Endodermal cell (in vitro differentiated cells): ENCODE measurements around the gene MECR. TPM values are rescaled to one million over a fixed set of nuclear protein-coding genes. Genes with fewer than 3 reads are reported as not detected.
A peak's percentile ranks its signal among the peaks of the same experiment; 100 is the strongest.

ENCODE experiments used
- DNase-seq: peaks from one replicate; pipeline ENCODE4 v3.0.0-alpha.2; 2017
- H3K27ac ChIP-seq: 2 replicates; pipeline ENCODE4 v1.5.1; 2013; ENCODE audit warnings: mild to moderate bottlenecking, low read depth, low read length, moderate library complexity
- H3K27me3 ChIP-seq: 2 replicates; pipeline ENCODE4 v1.6.1; 2013; ENCODE audit warnings: mild to moderate bottlenecking, low read length, moderate library complexity; ENCODE audit not compliant: insufficient read depth, control insufficient read depth, poor library complexity, severe bottlenecking
- H3K36me3 ChIP-seq: 2 replicates; pipeline ENCODE4 v1.7.0; 2013; ENCODE audit warnings: mild to moderate bottlenecking, low read length, moderate library complexity; ENCODE audit not compliant: control insufficient read depth, insufficient read depth
- H3K4me1 ChIP-seq: one replicate; pipeline ENCODE4 v1.7.0; 2013; ENCODE audit warnings: low read length; ENCODE audit not compliant: control insufficient read depth, insufficient read depth
- H3K4me3 ChIP-seq: 2 replicates; pipeline ENCODE4 v1.5.1; 2013; ENCODE audit warnings: mild to moderate bottlenecking, low read length, moderate library complexity
- H3K9ac ChIP-seq: 2 replicates; pipeline ENCODE4 v1.6.1; 2013; ENCODE audit warnings: mild to moderate bottlenecking, low read length, moderate library complexity; ENCODE audit not compliant: poor library complexity, severe bottlenecking; ENCODE audit errors: extremely low read depth
- H3K9me3 ChIP-seq: 2 replicates; pipeline ENCODE4 v1.6.1; 2013; ENCODE audit warnings: mild to moderate bottlenecking, low read length, moderate library complexity; ENCODE audit not compliant: control insufficient read depth
- H3K27ac Mint-ChIP-seq: 2 replicates; pipeline ENCODE4 v1.8.0; 2020; ENCODE audit warnings: mixed read lengths
- H3K27me3 Mint-ChIP-seq: 2 replicates; pipeline ENCODE4 v1.8.0; 2021; ENCODE audit warnings: mild to moderate bottlenecking, mixed read lengths; ENCODE audit not compliant: insufficient read depth
- H3K36me3 Mint-ChIP-seq: 2 replicates; pipeline ENCODE4 v1.8.0; 2020; ENCODE audit warnings: low read depth, mixed read lengths
- H3K4me1 Mint-ChIP-seq: 2 replicates; pipeline ENCODE4 v1.8.0; 2020; ENCODE audit warnings: mixed read lengths
- H3K4me3 Mint-ChIP-seq: 2 replicates; pipeline ENCODE4 v1.8.0; 2020; ENCODE audit warnings: mild to moderate bottlenecking, moderate library complexity, mixed read lengths
- H3K9me3 Mint-ChIP-seq: 2 replicates; pipeline ENCODE4 v1.8.0; 2020; ENCODE audit warnings: mild to moderate bottlenecking, mixed read lengths
- WGBS, 2 experiments: methylation state at CpG; one replicate each; pipeline versions ENCODE4 v1.1.5 to v1.1.7; 2013; ENCODE audit warnings: missing lambda C conversion rate in 2 of 2, mixed read lengths in 1 of 2; ENCODE audit not compliant: insufficient coverage in 1 of 2, insufficient read length in 1 of 2; 5-methylcytosine and 5-hydroxymethylcytosine counted together
- total RNA-seq, 2 donors: library from RNA; stranded (reverse); fragmentation: NEBNext Ultra II Directional in 1 of 2; extraction: Animal tissue kit (Norgen Biotek cat#: 25700) in 1 of 2; gene quantifications; 2 replicates in 1 of 2; 3 replicates in 1 of 2; pipeline ENCODE4 v1.2.1, GENCODE V29; 2021
- TF ChIP-seq, protein P1 (sequence below): fragments of 200-600 bp; sonication (generic); conservative IDR thresholded peaks from 2 replicates; pipeline ENCODE4 v1.5.0; 2021; ENCODE audit warnings: antibody characterized with exemption, mild to moderate bottlenecking

Gene MECR
- total RNA-seq, 2 donors from 2014 or later, result 33.3 to 38.2 TPM

DNA sequence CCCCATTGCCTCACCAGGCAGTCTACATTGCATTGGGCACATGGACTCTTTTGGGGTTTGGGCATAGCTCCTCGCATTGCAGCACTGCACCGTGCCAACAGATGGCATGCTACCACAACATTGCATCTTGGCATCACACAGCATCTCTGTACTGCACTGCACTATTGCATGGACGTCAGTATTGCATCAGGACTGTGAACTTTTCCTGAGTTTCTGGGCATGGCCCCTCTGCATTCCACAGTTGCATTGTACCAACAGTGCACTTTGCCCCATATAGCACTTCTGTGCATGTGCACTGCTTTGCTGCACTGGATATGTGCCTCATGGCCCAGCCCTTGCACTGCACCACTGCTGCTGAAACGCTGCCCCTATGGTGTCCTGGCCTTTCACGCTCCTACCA lies 15.1 kb upstream of the MECR start:
- H3K4me3 ChIP-seq, result no peak overlapping the region
- peaks cover 34% of the 10 kb centered on the region for H3K4me1 ChIP-seq
- DNase-seq, result peak; percentile 60
- Mint-ChIP-seq H3K4me3 (no peak overlapping the region), H3K4me1 (peaks cover 35% of the 10 kb centered on the region), H3K36me3 (no peaks in the 10 kb centered on the region), H3K27ac (no peak overlapping the region), H3K27me3 (no peaks in the 10 kb centered on the region), H3K9me3 (no peaks in the 10 kb centered on the region)
- no peak overlapping the region for H3K9ac ChIP-seq
- H3K9me3 ChIP-seq, result no peaks in the 10 kb centered on the region
- no peak overlapping the region for H3K27ac ChIP-seq
- H3K27me3 ChIP-seq, result no peaks in the 10 kb centered on the region
- WGBS, 2 experiments, result 90 to 93% methylated on average over 5 of the region's 5 CpGs
- TF ChIP-seq, protein P1, sequence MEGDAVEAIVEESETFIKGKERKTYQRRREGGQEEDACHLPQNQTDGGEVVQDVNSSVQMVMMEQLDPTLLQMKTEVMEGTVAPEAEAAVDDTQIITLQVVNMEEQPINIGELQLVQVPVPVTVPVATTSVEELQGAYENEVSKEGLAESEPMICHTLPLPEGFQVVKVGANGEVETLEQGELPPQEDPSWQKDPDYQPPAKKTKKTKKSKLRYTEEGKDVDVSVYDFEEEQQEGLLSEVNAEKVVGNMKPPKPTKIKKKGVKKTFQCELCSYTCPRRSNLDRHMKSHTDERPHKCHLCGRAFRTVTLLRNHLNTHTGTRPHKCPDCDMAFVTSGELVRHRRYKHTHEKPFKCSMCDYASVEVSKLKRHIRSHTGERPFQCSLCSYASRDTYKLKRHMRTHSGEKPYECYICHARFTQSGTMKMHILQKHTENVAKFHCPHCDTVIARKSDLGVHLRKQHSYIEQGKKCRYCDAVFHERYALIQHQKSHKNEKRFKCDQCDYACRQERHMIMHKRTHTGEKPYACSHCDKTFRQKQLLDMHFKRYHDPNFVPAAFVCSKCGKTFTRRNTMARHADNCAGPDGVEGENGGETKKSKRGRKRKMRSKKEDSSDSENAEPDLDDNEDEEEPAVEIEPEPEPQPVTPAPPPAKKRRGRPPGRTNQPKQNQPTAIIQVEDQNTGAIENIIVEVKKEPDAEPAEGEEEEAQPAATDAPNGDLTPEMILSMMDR, result peak; percentile 60
- no peaks in the 10 kb centered on the region for H3K36me3 ChIP-seq

DNA sequence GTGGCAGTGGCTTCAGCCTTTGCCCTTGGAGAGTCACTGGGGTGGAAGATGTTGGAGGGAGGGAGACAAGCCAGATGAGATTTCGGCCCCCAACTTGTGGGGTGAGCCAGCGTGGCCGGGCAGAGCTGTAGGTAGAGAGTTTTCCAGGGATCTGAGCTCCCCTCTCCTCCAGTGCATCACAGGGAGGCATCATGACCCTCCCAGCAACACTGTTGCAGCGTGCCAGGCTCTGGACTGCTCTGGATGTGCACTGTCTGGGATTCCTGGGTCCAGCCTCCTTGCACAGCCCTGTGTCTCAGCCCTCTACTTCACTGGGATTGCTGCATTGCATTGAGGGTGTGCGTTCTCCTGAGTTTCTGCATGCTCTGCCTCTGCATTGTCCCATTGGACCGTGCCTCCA lies 14.5 kb upstream of the MECR start:
- Mint-ChIP-seq H3K27me3 (peaks cover under 1% of the 10 kb centered on the region), H3K27ac (no peak overlapping the region), H3K9me3 (no peaks in the 10 kb centered on the region), H3K4me3 (no peak overlapping the region), H3K4me1 (peaks cover 31% of the 10 kb centered on the region), H3K36me3 (no peaks in the 10 kb centered on the region)
- Histone ChIP-seq H3K9me3 (no peaks in the 10 kb centered on the region), H3K9ac (no peak overlapping the region), H3K27me3 (no peaks in the 10 kb centered on the region), H3K4me1 (peaks cover 28% of the 10 kb centered on the region), H3K36me3 (no peaks in the 10 kb centered on the region), H3K27ac (no peak overlapping the region), H3K4me3 (no peak overlapping the region)
- no peak for DNase-seq
- TF ChIP-seq, protein P1, result no peak
- WGBS, 2 experiments, result 94 to 98% methylated on average over 5 to 6 of the region's 6 CpGs

DNA sequence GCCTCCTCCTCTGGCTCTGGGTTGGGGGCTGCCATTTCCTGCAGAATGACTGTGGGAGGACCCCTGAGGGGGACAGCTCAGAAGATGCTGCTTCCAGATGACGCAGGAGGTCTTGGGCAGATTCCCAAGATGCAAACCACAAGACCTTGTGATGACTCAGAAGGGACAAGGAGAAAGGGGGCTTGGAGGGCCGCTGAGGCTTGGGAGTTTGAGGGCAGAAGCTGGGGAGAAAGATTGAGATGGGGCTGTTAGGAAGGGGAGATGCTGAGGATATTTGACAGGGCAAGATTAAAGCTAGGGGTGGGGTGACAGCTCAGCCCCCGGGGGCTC lies 13.1 kb upstream of the MECR start:
- peaks cover 27% of the 10 kb centered on the region for H3K4me1 Mint-ChIP-seq
- no peak overlapping the region for H3K4me3 ChIP-seq
- H3K27ac Mint-ChIP-seq, result no peak overlapping the region
- no peak for DNase-seq
- H3K27ac ChIP-seq, result no peak overlapping the region
- H3K9me3 ChIP-seq, result no peaks in the 10 kb centered on the region
- H3K4me3 Mint-ChIP-seq, result no peak overlapping the region
- H3K4me1 ChIP-seq, result peaks cover 22% of the 10 kb centered on the region
- peaks cover 15% of the 10 kb centered on the region for H3K27me3 Mint-ChIP-seq
- TF ChIP-seq, protein P1, result no peak
- no peaks in the 10 kb centered on the region for H3K36me3 Mint-ChIP-seq
- no peaks in the 10 kb centered on the region for H3K36me3 ChIP-seq
- no peaks in the 10 kb centered on the region for H3K9me3 Mint-ChIP-seq
- H3K27me3 ChIP-seq, result peaks cover 11% of the 10 kb centered on the region
- WGBS, 2 experiments, result 74 to 75% methylated on average over 2 to 3 of the region's 3 CpGs
- no peak overlapping the region for H3K9ac ChIP-seq
